IMR-90 (cell line): ENCODE measurements around the gene CNP. TPM values are rescaled to one million over a fixed set of nuclear protein-coding genes. Genes with fewer than 3 reads are reported as not detected.

Experiments used
- ATAC-seq: fragments of 200-7000 bp; cut with Tn5 transposase; 2 replicates; pipeline ENCODE4 v1.9.1; 2020; ENCODE audit warnings: low read depth, mild to moderate bottlenecking, moderate library complexity
- BruUV-seq: library from RNA; stranded (reverse); fragments of 400-500 nt; replicated peaks from 2 replicates; lab custom pipeline; 2021; lab: Mats Ljungman, UMichigan
- CTCF ChIA-PET: fragments of 300-600 bp; formaldehyde crosslinking; extraction: SDS; loops from one replicate; lab custom pipeline; 2021; ENCODE audit warnings: antibody characterized with exemption; lab: Yijun Ruan, JAX
- POLR2A ChIA-PET: fragments of 300-600 bp; sonication (Branson Sonifier 250); formaldehyde crosslinking; loops from one replicate; lab custom pipeline; 2022; ENCODE audit warnings: antibody characterized with exemption; ENCODE audit not compliant: unreplicated experiment; lab: Charles Lee
- DNase-seq: peaks from one replicate; pipeline ENCODE4 v3.0.0; 2013
- H2AFZ ChIP-seq: replicated peaks from 2 replicates; pipeline ENCODE3; 2013; ENCODE audit warnings: low read length, mild to moderate bottlenecking; ENCODE audit not compliant: poor library complexity
- H2AK5ac ChIP-seq: 2 replicates; pipeline ENCODE4 v1.6.1; 2013; ENCODE audit warnings: low read depth, low read length, inconsistent platforms
- H2AK9ac ChIP-seq: replicated peaks from 2 replicates; pipeline ENCODE3; 2013; ENCODE audit warnings: mild to moderate bottlenecking, low read depth, low read length, moderate library complexity; ENCODE audit not compliant: poor library complexity
- H2BK120ac ChIP-seq: 2 replicates; pipeline ENCODE4 v1.6.1; 2013; ENCODE audit warnings: low read depth, low read length, inconsistent platforms
- H2BK15ac ChIP-seq: 3 replicates; pipeline ENCODE4 v1.6.1; 2013; ENCODE audit warnings: low read depth, low read length, inconsistent platforms
- H2BK20ac ChIP-seq: 2 replicates; pipeline ENCODE4 v1.6.1; 2013; ENCODE audit warnings: low read depth, mild to moderate bottlenecking, inconsistent platforms, low read length, moderate library complexity
- H2BK5ac ChIP-seq: 2 replicates; pipeline ENCODE4 v1.6.1; 2013; ENCODE audit warnings: mild to moderate bottlenecking, low read depth, low read length, inconsistent platforms; ENCODE audit not compliant: poor library complexity, severe bottlenecking
- H3K14ac ChIP-seq: replicated peaks from 2 replicates; pipeline ENCODE4 v1.6.1; 2013; ENCODE audit warnings: low read depth, low read length, inconsistent platforms
- H3K18ac ChIP-seq: 2 replicates; pipeline ENCODE4 v1.6.1; 2013; ENCODE audit warnings: low read depth, low read length, control low read depth
- H3K23ac ChIP-seq: 2 replicates; pipeline ENCODE4 v1.6.1; 2013; ENCODE audit warnings: low read depth, low read length, inconsistent platforms
- H3K27ac ChIP-seq: 2 replicates; pipeline ENCODE4 v1.5.1; 2013; ENCODE audit warnings: mild to moderate bottlenecking, control low read depth, low read length; ENCODE audit not compliant: insufficient read depth
- H3K27me3 ChIP-seq: 2 replicates; pipeline ENCODE4 v1.6.1; 2013; ENCODE audit warnings: low read length; ENCODE audit not compliant: control insufficient read depth, insufficient read depth
- H3K36me3 ChIP-seq: 2 replicates; pipeline ENCODE4 v1.6.1; 2013; ENCODE audit warnings: low read length, mixed read lengths; ENCODE audit not compliant: control insufficient read depth, insufficient read depth
- H3K4ac ChIP-seq: 2 replicates; pipeline ENCODE4 v1.6.1; 2013; ENCODE audit warnings: low read depth, low read length, inconsistent platforms
- H3K4me1 ChIP-seq: 2 replicates; pipeline ENCODE4 v1.6.1; 2013; ENCODE audit warnings: low read length, mixed read lengths; ENCODE audit not compliant: control insufficient read depth, insufficient read depth
- H3K4me2 ChIP-seq: 2 replicates; pipeline ENCODE4 v1.6.1; 2013; ENCODE audit warnings: low read depth, mild to moderate bottlenecking, control low read depth, low read length, moderate library complexity
- H3K4me3 ChIP-seq: 2 replicates; pipeline ENCODE4 v1.5.1; 2013; ENCODE audit warnings: low read depth, mild to moderate bottlenecking, control low read depth, low read length, moderate library complexity; ENCODE audit not compliant: insufficient read depth
- H3K56ac ChIP-seq: 2 replicates; pipeline ENCODE4 v1.6.1; 2013; ENCODE audit warnings: low read length, inconsistent platforms; ENCODE audit not compliant: insufficient read depth; ENCODE audit errors: extremely low read depth
- H3K79me1 ChIP-seq, 2 experiments: 2 replicates each; pipeline ENCODE4 v1.6.1; 2013; ENCODE audit warnings: low read length in 2 of 2, inconsistent platforms in 1 of 2, low read depth in 1 of 2
- H3K9ac ChIP-seq: 2 replicates; pipeline ENCODE4 v1.6.1; 2013; ENCODE audit warnings: low read depth, low read length, control low read depth
- H3K9me1 ChIP-seq: 2 replicates; pipeline ENCODE4 v1.6.1; 2013; ENCODE audit warnings: low read length, inconsistent platforms; ENCODE audit not compliant: insufficient read depth
- H3K9me3 ChIP-seq: 2 replicates; pipeline ENCODE4 v1.6.1; 2013; ENCODE audit warnings: low read length; ENCODE audit not compliant: control insufficient read depth, insufficient read depth
- H4K20me1 ChIP-seq: 2 replicates; pipeline ENCODE4 v1.6.1; 2013; ENCODE audit warnings: low read length, inconsistent platforms; ENCODE audit not compliant: insufficient read depth
- H4K5ac ChIP-seq: 2 replicates; pipeline ENCODE4 v1.6.1; 2013; ENCODE audit warnings: mild to moderate bottlenecking, low read depth, low read length, control low read depth
- H4K8ac ChIP-seq, 2 experiments: 2 replicates each; pipeline ENCODE4 v1.6.1; 2013; ENCODE audit warnings: low read depth in 2 of 2, low read length in 2 of 2, control low read depth in 1 of 2, inconsistent platforms in 1 of 2
- H4K91ac ChIP-seq: 2 replicates; pipeline ENCODE4 v1.6.1; 2013; ENCODE audit warnings: low read depth, low read length, inconsistent platforms; ENCODE audit not compliant: insufficient read depth
- BHLHE40 ChIP-seq: fragments of 150-350 bp; IDR thresholded peaks from 2 replicates; pipeline ENCODE4 v1.6.1; 2016; ENCODE audit warnings: mild to moderate bottlenecking, low read depth, low read length
- CEBPB ChIP-seq: IDR thresholded peaks from 2 replicates; pipeline ENCODE4 v1.6.1; 2012; ENCODE audit warnings: low read depth, low read length, improper control_type of control experiment
- MAFK ChIP-seq: IDR thresholded peaks from 2 replicates; pipeline ENCODE4 v1.6.1; 2012; ENCODE audit warnings: low read depth, low read length, improper control_type of control experiment
- RAD21 ChIP-seq: IDR thresholded peaks from 2 replicates; pipeline ENCODE4 v1.6.1; 2012; ENCODE audit warnings: low read length, improper control_type of control experiment
- SMC3 ChIP-seq: fragments of 150-350 bp; IDR thresholded peaks from 2 replicates; pipeline ENCODE4 v1.6.1; 2016; ENCODE audit warnings: low read depth, mild to moderate bottlenecking, antibody characterized with exemption, low read length, moderate library complexity
- WGBS, 2 experiments: methylation state at CpG; one replicate each; pipeline versions ENCODE4 v1.1.5 to v1.1.7; 2013; ENCODE audit warnings: missing lambda C conversion rate in 2 of 2; ENCODE audit not compliant: insufficient read length in 1 of 2; ENCODE audit errors: extremely low coverage in 2 of 2; 5-methylcytosine and 5-hydroxymethylcytosine counted together
- dilution Hi-C: fragments of 300-500 bp; cut with HindIII; formaldehyde crosslinking; loops from one replicate; pipeline ENCODE4 v1.14.3; 2018; ENCODE audit warnings: low sequenced_read_pairs; ENCODE audit not compliant: unreplicated experiment
- in situ Hi-C: fragments of 300-500 bp; cut with MboI; formaldehyde crosslinking; loops from 3 replicates; pipeline ENCODE4 v1.14.3; 2019; ENCODE audit warnings: low sequenced_read_pairs, inconsistent platforms, mixed read lengths
- intact Hi-C: fragments of 100-400 bp; cut with micrococcal nuclease; formaldehyde crosslinking; loops from 2 replicates; pipeline ENCODE4 v1.10.0; 2022
- polyA plus RNA-seq, 3 experiments: library from polyadenylated mRNA; depleted of rRNA; stranded (reverse); fragments of >200 nt; gene quantifications; 2 replicates each; pipeline ENCODE4 v1.2.3, GENCODE V29; 2012; ENCODE audit warnings: low replicate concordance in 1 of 3
- total RNA-seq: library from RNA; depleted of rRNA; stranded (reverse); fragments of >200 nt; gene quantifications from 2 replicates; pipeline ENCODE4 v1.2.3, GENCODE V29; 2012
- TF ChIP-seq, protein P1 (sequence below): conservative IDR thresholded peaks from 2 replicates; pipeline ENCODE4 v1.5.1; 2012; ENCODE audit warnings: mild to moderate bottlenecking, low read depth, low read length, improper control_type of control experiment

Gene CNP
- total and polyA plus RNA-seq, 2 of the 4 experiments (the other 2 are of a cell fraction): 45.5 to 46.4 TPM

DNA sequence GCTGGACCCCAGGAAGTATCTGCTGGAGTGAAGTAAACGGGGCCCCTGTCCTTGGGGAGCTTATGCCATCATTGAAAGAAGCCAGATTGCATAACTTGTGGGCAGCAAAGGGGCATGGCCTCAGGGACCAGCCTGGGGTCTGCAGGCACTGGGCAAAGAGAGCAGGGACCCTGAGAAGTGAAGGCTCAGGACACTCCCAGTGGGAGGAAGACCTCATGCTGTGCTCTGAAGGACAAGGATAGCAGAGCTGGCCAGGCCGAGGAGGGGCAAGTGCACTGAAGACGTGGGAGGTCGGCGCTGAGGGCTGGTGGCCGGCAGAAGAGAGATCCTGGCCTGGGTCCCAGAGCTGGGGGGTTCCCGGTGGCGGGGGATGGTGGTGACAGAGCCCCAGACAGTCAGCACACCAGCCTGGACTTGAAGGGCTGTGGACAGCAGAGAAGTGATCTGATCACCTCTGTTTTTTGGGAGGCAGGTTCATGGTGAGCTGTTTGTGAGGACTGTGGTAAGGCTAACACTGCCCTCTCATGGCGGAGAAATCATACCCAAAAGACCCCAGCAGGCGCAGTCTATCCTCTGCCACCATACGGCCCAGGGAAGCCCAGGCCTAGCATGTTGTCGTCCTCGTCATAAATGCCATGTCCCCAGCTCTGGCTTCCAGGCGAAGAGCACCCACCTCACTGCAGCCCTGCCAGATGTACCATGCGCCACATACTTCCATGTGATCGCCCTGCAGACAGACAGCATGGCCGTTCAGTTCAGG, 7.1 kb upstream of the CNP start:
- peak; percentile 66 for DNase-seq
- peak overlapping the region; percentile 79 for H2AFZ ChIP-seq
- POLR2A ChIA-PET: interaction anchor here (0.6 kb wide), 1 partner anchor 96 kb away, joined by 12 read pairs; no protein-coding TSS in a partner anchor

More for the DNA sequence above, 7.1 kb upstream of the CNP start:
- dilution Hi-C loops: no loop called here
- H4K8ac ChIP-seq: 0 out of 4 replicates have a peak overlapping the region, but pooled peaks of 1 of the 2 experiments have one; percentile 21
- 45% methylated on average over 12 of the region's 17 CpGs; no CpG with 5 or more reads in 1 of the 2 experiments for WGBS, 2 experiments
- CTCF ChIA-PET: interaction anchor here (0.5 to 1.8 kb wide), 4 partner anchors 29 to 123 kb away, joined by 3 to 4 read pairs (median 3); partner anchors contain the start of gene ACLY
- H3K18ac ChIP-seq: no peak overlapping the region
- no peaks in the 10 kb centered on the region for H3K9me3 ChIP-seq
- intact Hi-C loops: loop anchor here (1.0 to 5.0 kb wide), 3 partner anchors 147 to 568 kb away; partner anchors contain the start of gene FKBP10
- ATAC-seq: peak; percentile 75
- no peak overlapping the region for H2AK9ac ChIP-seq
- no peak overlapping the region for H2BK120ac ChIP-seq
- no peak overlapping the region for H3K4me3 ChIP-seq
- H3K56ac ChIP-seq: no peak overlapping the region
- no peak overlapping the region for H2AK5ac ChIP-seq
- no peak overlapping the region for H2BK20ac ChIP-seq
- H2BK5ac ChIP-seq: no peak overlapping the region
- H3K14ac ChIP-seq: no peak overlapping the region
- H3K27ac ChIP-seq: no peak overlapping the region
- no peak overlapping the region for H4K5ac ChIP-seq
- no TSS peak for BruUV-seq
- in situ Hi-C loops: loop anchor here (10.0 kb wide), 1 partner anchor 225 kb away; the partner anchor contains the start of gene HAP1
- no peak overlapping the region for H4K91ac ChIP-seq
- no peak overlapping the region for H3K4me2 ChIP-seq
- no peaks in the 10 kb centered on the region for H4K20me1 ChIP-seq
- no peaks in the 10 kb centered on the region for H3K9me1 ChIP-seq
- H3K36me3 ChIP-seq: no peaks in the 10 kb centered on the region
- H3K4me1 ChIP-seq: peaks cover 12% of the 10 kb centered on the region
- no peak overlapping the region for H3K23ac ChIP-seq
- H3K27me3 ChIP-seq: no peaks in the 10 kb centered on the region
- no peak overlapping the region for H3K4ac ChIP-seq
- H3K79me1 ChIP-seq: no peaks in the 10 kb centered on the region
- H3K9ac ChIP-seq: no peak overlapping the region
- H2BK15ac ChIP-seq: no peak overlapping the region
- TF ChIP-seq CEBPB (peak; percentile 41), MAFK (no peak), RAD21 (peak; percentile 61), BHLHE40 (no peak), SMC3 (peak; percentile 37)
- TF ChIP-seq, protein P1, sequence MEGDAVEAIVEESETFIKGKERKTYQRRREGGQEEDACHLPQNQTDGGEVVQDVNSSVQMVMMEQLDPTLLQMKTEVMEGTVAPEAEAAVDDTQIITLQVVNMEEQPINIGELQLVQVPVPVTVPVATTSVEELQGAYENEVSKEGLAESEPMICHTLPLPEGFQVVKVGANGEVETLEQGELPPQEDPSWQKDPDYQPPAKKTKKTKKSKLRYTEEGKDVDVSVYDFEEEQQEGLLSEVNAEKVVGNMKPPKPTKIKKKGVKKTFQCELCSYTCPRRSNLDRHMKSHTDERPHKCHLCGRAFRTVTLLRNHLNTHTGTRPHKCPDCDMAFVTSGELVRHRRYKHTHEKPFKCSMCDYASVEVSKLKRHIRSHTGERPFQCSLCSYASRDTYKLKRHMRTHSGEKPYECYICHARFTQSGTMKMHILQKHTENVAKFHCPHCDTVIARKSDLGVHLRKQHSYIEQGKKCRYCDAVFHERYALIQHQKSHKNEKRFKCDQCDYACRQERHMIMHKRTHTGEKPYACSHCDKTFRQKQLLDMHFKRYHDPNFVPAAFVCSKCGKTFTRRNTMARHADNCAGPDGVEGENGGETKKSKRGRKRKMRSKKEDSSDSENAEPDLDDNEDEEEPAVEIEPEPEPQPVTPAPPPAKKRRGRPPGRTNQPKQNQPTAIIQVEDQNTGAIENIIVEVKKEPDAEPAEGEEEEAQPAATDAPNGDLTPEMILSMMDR: peak; percentile 56
